Measurements from ENCODE around the gene ABHD11. TPM values are rescaled to one million over a fixed set of nuclear protein-coding genes. Genes with fewer than 3 reads are reported as not detected.
"Not testable (repeated sequence)": the region's sequence is repeated elsewhere in the genome, so short reads cannot be mapped to it uniquely, and the experiment has no call there.

The ABHD11 gene
- polyA plus RNA-seq, 2 donors = 22.6 to 28.3 TPM

GRCh38 chr7:73715648-73716317 is 22.8 kb downstream of the ABHD11 start:
- Histone ChIP-seq H3K4me1 (ENCODE audit: control insufficient read depth in 2 of 2, insufficient read depth in 2 of 2, low read length in 1 of 2) (peaks cover 3 to 15% of the 10 kb centered on the region in 2 donors), H3K27ac (ENCODE audit: low read depth in 2 of 2, low read length in 1 of 2) (peak overlapping the region in 1 of 2 donors; percentile 40), H3K4me3 (ENCODE audit: low read depth in 1 of 2, low read length in 2 of 2) (no peak overlapping the region), H3K9me3 (ENCODE audit: control insufficient read depth in 2 of 2, insufficient read depth in 1 of 2, low read depth in 1 of 2, low read length in 1 of 2) (no peaks in the 10 kb centered on the region), H3K27me3 (ENCODE audit: control insufficient read depth in 1 of 2, insufficient read depth in 2 of 2, low read length in 2 of 2) (no peaks in the 10 kb centered on the region), H3K36me3 (ENCODE audit: control insufficient read depth in 2 of 2, insufficient read depth in 2 of 2, low read length in 1 of 2) (no peaks in the 10 kb centered on the region)
- 47 to 52% methylated on average over 16 of the region's 16 CpGs for WGBS, 2 donors

- H3K9me3 ChIP-seq (ENCODE audit: control insufficient read depth in 2 of 2, insufficient read depth in 1 of 2, low read depth in 1 of 2, low read length in 1 of 2); H3K27me3 ChIP-seq (ENCODE audit: control insufficient read depth in 1 of 2, insufficient read depth in 2 of 2, low read length in 2 of 2); H3K4me1 ChIP-seq (ENCODE audit: control insufficient read depth in 2 of 2, insufficient read depth in 2 of 2, low read length in 1 of 2); H3K36me3 ChIP-seq (ENCODE audit: control insufficient read depth in 2 of 2, insufficient read depth in 2 of 2, low read length in 1 of 2); H3K4me3 ChIP-seq (ENCODE audit: low read depth in 1 of 2, low read length in 2 of 2); H3K27ac ChIP-seq (ENCODE audit: low read depth in 2 of 2, low read length in 1 of 2): not testable (repeated sequence)
- 94 to 96% methylated on average over 6 of the region's 6 CpGs for WGBS, 2 donors
Observed at GRCh38 chr7:73713319-73713718, 25.3 kb downstream of the ABHD11 start.

GRCh38 chr7:73712773-73713172 is 25.8 kb downstream of the ABHD11 start:
- no peaks in the 10 kb centered on the region for H3K9me3 ChIP-seq (ENCODE audit: control insufficient read depth in 2 of 2, insufficient read depth in 1 of 2, low read depth in 1 of 2, low read length in 1 of 2)
- WGBS, 2 donors = 83 to 93% methylated on average over 1 of the region's 1 CpG
- H3K36me3 ChIP-seq (ENCODE audit: control insufficient read depth in 2 of 2, insufficient read depth in 2 of 2, low read length in 1 of 2) = no peaks in the 10 kb centered on the region
- no peak overlapping the region for H3K4me3 ChIP-seq (ENCODE audit: low read depth in 1 of 2, low read length in 2 of 2)
- no peaks in the 10 kb centered on the region for H3K27me3 ChIP-seq (ENCODE audit: control insufficient read depth in 1 of 2, insufficient read depth in 2 of 2, low read length in 2 of 2)
- H3K4me1 ChIP-seq (ENCODE audit: control insufficient read depth in 2 of 2, insufficient read depth in 2 of 2, low read length in 1 of 2) = peaks cover 3 to 8% of the 10 kb centered on the region in 2 donors
- H3K27ac ChIP-seq (ENCODE audit: low read depth in 2 of 2, low read length in 1 of 2) = no peak overlapping the region

- no peaks in the 10 kb centered on the region for H3K27me3 ChIP-seq (ENCODE audit: control insufficient read depth in 1 of 2, insufficient read depth in 2 of 2, low read length in 2 of 2)
- WGBS, 2 donors = 93 to 95% methylated on average over 15 to 16 of the region's 16 CpGs
- H3K4me3 ChIP-seq (ENCODE audit: low read depth in 1 of 2, low read length in 2 of 2) = no peak overlapping the region
- no peaks in the 10 kb centered on the region for H3K36me3 ChIP-seq (ENCODE audit: control insufficient read depth in 2 of 2, insufficient read depth in 2 of 2, low read length in 1 of 2)
- H3K9me3 ChIP-seq (ENCODE audit: control insufficient read depth in 2 of 2, insufficient read depth in 1 of 2, low read depth in 1 of 2, low read length in 1 of 2) = no peaks in the 10 kb centered on the region
- peaks cover 7 to 22% of the 10 kb centered on the region in 2 donors for H3K4me1 ChIP-seq (ENCODE audit: control insufficient read depth in 2 of 2, insufficient read depth in 2 of 2, low read length in 1 of 2)
- no peak overlapping the region for H3K27ac ChIP-seq (ENCODE audit: low read depth in 2 of 2, low read length in 1 of 2)
Observed at GRCh38 chr7:73708961-73709549, 29.5 kb downstream of the ABHD11 start.

- Histone ChIP-seq H3K4me3 (ENCODE audit: low read depth in 1 of 2, low read length in 2 of 2) (no peak overlapping the region), H3K27me3 (ENCODE audit: control insufficient read depth in 1 of 2, insufficient read depth in 2 of 2, low read length in 2 of 2) (no peaks in the 10 kb centered on the region), H3K9me3 (ENCODE audit: control insufficient read depth in 2 of 2, insufficient read depth in 1 of 2, low read depth in 1 of 2, low read length in 1 of 2) (no peaks in the 10 kb centered on the region), H3K36me3 (ENCODE audit: control insufficient read depth in 2 of 2, insufficient read depth in 2 of 2, low read length in 1 of 2) (no peaks in the 10 kb centered on the region), H3K4me1 (ENCODE audit: control insufficient read depth in 2 of 2, insufficient read depth in 2 of 2, low read length in 1 of 2) (peaks cover 8 to 23% of the 10 kb centered on the region in 2 donors), H3K27ac (ENCODE audit: low read depth in 2 of 2, low read length in 1 of 2) (peak overlapping the region in 1 of 2 donors; percentile 15)
- 57% methylated on average over 15 of the region's 15 CpGs for WGBS, 2 donors
Observed at GRCh38 chr7:73707045-73707631, 31.5 kb downstream of the ABHD11 start.

- 70 to 71% methylated on average over 25 of the region's 25 CpGs for WGBS, 2 donors
- H3K9me3 ChIP-seq (ENCODE audit: control insufficient read depth in 2 of 2, insufficient read depth in 1 of 2, low read depth in 1 of 2, low read length in 1 of 2) = no peaks in the 10 kb centered on the region
- H3K27me3 ChIP-seq (ENCODE audit: control insufficient read depth in 1 of 2, insufficient read depth in 2 of 2, low read length in 2 of 2) = no peaks in the 10 kb centered on the region
- H3K4me3 ChIP-seq (ENCODE audit: low read depth in 1 of 2, low read length in 2 of 2) = no peak overlapping the region
- H3K27ac ChIP-seq (ENCODE audit: low read depth in 2 of 2, low read length in 1 of 2) = peak overlapping the region in 1 of 2 donors; percentile 25
- H3K36me3 ChIP-seq (ENCODE audit: control insufficient read depth in 2 of 2, insufficient read depth in 2 of 2, low read length in 1 of 2) = no peaks in the 10 kb centered on the region
- H3K4me1 ChIP-seq (ENCODE audit: control insufficient read depth in 2 of 2, insufficient read depth in 2 of 2, low read length in 1 of 2) = peaks cover 8 to 23% of the 10 kb centered on the region in 2 donors
Observed at GRCh38 chr7:73706126-73707044, 32.2 kb downstream of the ABHD11 start.

GRCh38 chr7:73705551-73705920 is 33.1 kb downstream of the ABHD11 start:
- Histone ChIP-seq H3K4me3 (ENCODE audit: low read depth in 1 of 2, low read length in 2 of 2) (no peak overlapping the region), H3K4me1 (ENCODE audit: control insufficient read depth in 2 of 2, insufficient read depth in 2 of 2, low read length in 1 of 2) (peaks cover 8 to 23% of the 10 kb centered on the region in 2 donors), H3K9me3 (ENCODE audit: control insufficient read depth in 2 of 2, insufficient read depth in 1 of 2, low read depth in 1 of 2, low read length in 1 of 2) (no peaks in the 10 kb centered on the region), H3K36me3 (ENCODE audit: control insufficient read depth in 2 of 2, insufficient read depth in 2 of 2, low read length in 1 of 2) (peaks cover 0 to 3% of the 10 kb centered on the region in 2 donors), H3K27me3 (ENCODE audit: control insufficient read depth in 1 of 2, insufficient read depth in 2 of 2, low read length in 2 of 2) (no peaks in the 10 kb centered on the region), H3K27ac (ENCODE audit: low read depth in 2 of 2, low read length in 1 of 2) (no peak overlapping the region)
- WGBS, 2 donors = 73 to 82% methylated on average over 10 of the region's 10 CpGs

- Histone ChIP-seq H3K27ac (ENCODE audit: low read depth in 2 of 2, low read length in 1 of 2) (peak overlapping the region in 1 of 2 donors; percentile 63), H3K4me3 (ENCODE audit: low read depth in 1 of 2, low read length in 2 of 2) (no peak overlapping the region)
Observed at GRCh38 chr7:73704640-73705550, 33.7 kb downstream of the ABHD11 start.

More at GRCh38 chr7:73704640-73705550, 33.7 kb downstream of the ABHD11 start:
- Histone ChIP-seq H3K36me3 (ENCODE audit: control insufficient read depth in 2 of 2, insufficient read depth in 2 of 2, low read length in 1 of 2) (peaks cover 0 to 6% of the 10 kb centered on the region in 2 donors), H3K9me3 (ENCODE audit: control insufficient read depth in 2 of 2, insufficient read depth in 1 of 2, low read depth in 1 of 2, low read length in 1 of 2) (no peaks in the 10 kb centered on the region), H3K27me3 (ENCODE audit: control insufficient read depth in 1 of 2, insufficient read depth in 2 of 2, low read length in 2 of 2) (no peaks in the 10 kb centered on the region), H3K4me1 (ENCODE audit: control insufficient read depth in 2 of 2, insufficient read depth in 2 of 2, low read length in 1 of 2) (peaks cover 8 to 23% of the 10 kb centered on the region in 2 donors)
- 40 to 68% methylated on average over 21 to 23 of the region's 23 CpGs for WGBS, 2 donors

Data from esophagus (tissue), 2 donors.